Activated CD4-positive, alpha-beta T cell treated with anti-CD3 and anti-CD28 coated beads, Interleukin-2, amount 50 U/mL, for 16 hours (primary cell): ENCODE measurements around the gene WDR7.

Source experiments
- DNase-seq: peaks from one replicate; pipeline ENCODE4 v3.0.0-alpha.2; 2020

WDR7 gene

DNA sequence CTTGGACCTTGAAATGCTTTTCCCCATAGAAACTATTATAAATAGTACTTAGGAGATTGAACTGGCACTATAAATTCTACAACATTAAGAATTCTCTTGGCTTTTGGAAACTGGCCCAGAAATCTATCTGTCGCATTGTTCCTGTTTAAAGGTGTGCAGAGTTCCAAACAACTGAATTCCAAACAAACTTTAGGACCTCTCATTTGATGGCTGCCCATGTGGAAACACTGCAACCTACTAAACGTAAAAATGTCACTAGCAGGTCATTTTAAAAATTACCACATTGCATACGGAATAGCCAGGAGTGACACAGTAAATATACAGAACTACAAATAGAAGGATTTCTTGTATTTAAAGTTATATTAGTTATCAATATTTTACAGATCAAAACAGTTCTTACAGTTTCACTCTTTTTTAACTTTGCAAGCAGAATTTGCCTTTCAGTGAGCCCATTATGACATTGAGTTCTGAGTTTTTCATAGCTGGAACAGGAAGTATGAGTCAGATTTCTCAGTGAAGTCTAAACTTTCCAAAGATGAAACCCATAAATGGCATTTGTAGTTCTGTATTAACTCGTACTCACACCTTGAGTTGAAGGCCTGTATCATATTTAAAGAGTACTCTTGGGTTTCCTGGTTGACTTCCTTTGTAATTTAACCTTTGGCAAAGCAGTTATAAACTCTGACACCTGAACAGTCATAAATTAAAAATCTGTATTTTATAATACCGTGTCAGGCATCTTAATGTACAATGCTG is 353.4 kb downstream of the WDR7 start:
- DNase-seq, result peak; percentile 83

GRCh38 chr18:57008001-57008686 is 357.0 kb downstream of the WDR7 start:
- DNase-seq, result no peak

DNA sequence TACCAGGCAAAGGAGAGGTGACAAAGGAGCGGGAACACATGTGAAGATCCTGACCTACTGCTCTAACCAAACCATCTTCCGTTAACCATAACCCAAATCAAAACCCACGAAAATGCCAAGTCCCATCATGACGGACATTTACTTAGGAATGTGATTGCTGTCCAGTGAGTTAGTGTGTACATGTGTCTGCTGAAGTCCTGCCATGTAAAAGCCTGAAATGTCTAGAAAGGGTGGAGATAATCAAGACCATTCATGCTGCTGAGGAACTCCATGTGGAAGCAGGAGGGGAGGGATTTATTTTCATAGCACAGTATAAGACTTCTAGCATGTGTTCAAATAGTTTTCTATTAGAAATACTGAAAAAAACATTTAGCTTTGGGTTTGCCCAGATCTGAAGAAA is 358.7 kb downstream of the WDR7 start:
- DNase-seq, result no peak

DNA sequence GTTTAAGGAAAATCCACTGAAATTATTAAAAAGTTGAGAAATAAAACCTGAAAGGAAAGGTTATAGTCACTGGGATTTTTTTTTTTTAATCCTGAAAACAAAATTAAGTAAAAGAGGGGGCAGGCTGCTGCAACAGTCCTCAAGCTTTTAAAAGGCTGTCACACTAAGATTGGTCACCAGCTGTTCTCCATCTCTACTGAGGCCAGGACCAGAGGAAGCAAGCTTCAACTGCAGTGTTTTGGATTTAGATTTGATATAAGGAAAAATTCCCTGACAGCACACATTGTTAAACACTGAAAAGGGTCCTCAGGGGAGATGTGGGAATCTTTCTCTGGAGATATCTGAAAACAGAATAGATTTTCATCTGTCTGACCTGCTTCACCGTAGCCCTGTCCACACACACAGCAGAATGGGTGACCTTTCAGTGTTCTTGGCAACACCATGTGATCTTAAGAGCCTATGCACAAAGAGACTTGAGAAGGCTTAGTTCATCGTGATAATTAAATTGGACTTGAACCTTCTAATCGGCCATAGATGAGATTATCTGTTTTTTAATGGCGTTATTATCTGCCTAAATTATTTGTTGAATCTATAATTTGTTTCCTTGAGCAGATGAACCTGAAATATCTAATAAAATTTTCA is 363.7 kb downstream of the WDR7 start:
- no peak for DNase-seq

DNA sequence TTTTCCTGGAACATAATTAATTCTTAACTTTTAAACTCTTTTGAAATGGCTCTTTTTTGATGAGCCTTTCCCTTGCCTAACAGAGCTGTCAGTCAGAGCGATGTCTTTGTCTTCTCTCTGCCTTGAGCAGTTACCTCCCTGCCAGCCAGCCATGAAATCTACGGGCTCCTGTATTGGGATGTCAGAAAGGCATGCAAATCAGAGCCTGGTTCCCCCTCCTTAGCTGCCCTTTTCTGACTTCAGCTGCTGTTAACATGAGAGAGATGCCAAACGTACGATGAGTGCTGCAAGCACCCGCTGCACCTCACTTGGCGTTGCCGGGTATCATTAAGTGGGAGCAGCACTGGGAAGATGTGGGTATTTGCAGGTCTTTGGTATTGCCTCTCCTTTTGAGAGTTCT is 364.3 kb downstream of the WDR7 start:
- no peak for DNase-seq

GRCh38 chr18:57018845-57019244 is 367.7 kb downstream of the WDR7 start:
- no peak for DNase-seq

DNA sequence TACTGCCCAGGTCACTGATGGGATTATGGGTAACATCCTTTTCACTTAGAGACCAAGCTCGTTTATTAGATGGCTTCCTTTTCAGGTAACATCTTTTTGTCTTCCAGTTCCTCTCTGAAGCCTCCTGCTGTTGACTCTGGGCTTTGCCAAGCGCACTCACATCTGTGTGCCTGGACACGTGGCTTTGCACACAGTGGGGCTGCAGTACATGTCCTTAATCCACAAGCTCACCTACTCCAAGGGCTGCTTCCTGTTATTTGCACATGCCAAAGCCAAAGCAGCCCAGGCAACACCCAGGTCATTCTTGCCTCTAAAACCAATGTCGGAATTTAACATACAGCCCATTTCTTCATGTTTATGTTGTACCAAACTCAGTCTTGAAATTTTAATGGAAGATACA is 371.6 kb downstream of the WDR7 start:
- DNase-seq, result no peak

- no peak for DNase-seq
Observed at GRCh38 chr18:57023275-57023882, 372.2 kb downstream of the WDR7 start.

DNA sequence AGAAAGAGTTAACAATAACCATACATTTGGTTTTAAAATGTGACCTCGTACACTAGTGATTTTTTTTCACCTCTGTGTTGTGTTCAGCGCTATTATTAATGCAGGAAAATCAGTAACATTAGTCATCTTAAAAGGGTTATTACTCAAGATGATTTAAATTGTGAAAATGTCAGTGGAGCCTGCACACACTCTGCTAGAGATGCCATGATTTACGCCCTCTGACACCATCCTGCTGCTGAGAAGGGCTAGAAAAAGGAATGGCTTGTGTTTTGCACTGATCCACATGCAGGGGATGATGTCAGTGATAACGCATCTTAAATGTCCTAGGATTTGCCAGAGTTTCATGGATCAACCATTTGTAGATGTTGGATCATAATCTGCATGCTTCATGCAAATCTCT is 374.4 kb downstream of the WDR7 start:
- DNase-seq, result no peak

DNA sequence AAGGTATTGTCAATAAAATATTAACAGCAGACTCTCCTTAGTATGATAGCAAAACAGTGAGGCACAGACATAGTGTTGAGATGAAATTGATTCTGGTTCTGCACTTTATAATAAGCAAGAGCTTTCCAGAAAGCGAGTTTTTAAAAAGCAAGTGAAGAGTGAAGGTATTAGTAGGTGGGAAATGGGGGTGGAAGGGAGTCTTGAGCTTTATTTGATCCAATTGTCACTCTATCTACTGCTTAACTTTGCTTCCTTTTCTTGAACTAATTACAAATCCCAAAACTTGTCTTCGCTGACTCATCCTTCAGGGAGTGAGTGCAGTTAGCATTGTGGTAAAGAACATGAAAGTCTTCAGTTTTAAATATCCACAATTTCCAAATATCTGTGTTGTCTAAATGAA is 375.2 kb downstream of the WDR7 start:
- no peak for DNase-seq

DNA sequence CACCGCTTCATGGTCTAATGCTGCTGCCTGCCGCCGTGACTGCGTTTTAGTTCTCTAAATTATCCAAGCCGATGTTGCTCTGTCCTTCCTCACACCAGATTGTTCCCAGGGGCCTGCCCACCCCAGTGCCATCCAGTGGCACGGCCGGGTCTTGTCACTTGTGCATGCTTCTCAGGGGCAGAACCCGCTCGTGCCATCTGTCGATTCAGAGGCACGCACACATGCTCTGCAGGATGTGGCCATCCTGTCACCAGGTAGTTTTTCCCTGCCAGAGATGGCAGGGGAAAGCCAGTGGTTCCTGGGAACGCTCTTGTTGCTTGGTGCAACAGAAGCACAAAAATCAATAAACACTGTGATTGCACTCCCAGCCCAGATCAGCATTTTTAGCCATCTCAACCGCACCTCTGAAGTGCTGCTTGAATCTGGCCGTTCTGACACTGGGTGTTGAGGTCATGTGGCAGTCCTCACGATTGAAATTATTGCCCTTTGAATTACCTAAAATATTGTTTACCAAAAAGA is 376.1 kb downstream of the WDR7 start:
- no peak for DNase-seq

DNA sequence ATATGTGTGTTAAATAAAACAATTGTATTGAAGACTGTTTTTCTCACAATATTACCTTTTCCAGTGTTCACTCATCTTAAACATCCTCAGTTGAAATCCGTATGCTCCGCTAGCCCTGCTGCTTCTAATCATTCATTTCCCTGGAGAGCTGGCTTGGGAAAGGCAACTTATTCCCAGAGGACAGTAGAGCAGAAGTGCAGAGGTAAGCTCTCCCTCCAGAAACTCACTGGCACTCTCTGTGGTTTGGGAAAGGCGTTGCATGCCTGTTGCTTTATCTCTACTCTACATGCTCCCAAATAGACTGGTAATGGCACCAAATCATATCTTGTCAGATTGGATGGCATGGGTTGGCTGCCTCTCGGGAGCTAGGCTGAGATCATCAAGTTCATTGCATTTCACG is 378.6 kb downstream of the WDR7 start:
- DNase-seq, result no peak

- DNase-seq, result no peak
Observed at GRCh38 chr18:57030417-57030816, 379.3 kb downstream of the WDR7 start.

- no peak for DNase-seq
Observed at GRCh38 chr18:57035590-57035989, 384.4 kb downstream of the WDR7 start.

- no peak for DNase-seq
Observed at GRCh38 chr18:57038395-57038794, 387.2 kb downstream of the WDR7 start.

DNA sequence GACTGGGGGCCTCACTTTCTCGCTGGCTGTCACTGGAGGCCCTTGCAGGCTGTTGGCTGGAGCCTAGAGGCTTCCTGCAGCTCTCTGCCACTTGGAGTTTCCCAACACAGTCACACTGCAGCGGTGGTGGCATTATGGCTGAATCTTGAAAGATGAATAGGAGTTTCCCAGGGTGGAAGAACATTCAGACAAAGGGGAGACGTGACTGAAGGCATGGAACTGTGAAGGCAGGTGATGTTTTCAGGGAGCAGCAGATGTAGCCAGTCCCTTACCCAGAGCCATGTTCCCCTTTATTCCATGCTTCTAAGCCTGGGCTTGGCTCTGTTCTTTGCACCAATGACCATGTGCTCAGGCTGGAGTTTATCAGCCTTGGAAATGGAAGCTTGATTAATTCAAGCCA is 389.0 kb downstream of the WDR7 start:
- no peak for DNase-seq

DNA sequence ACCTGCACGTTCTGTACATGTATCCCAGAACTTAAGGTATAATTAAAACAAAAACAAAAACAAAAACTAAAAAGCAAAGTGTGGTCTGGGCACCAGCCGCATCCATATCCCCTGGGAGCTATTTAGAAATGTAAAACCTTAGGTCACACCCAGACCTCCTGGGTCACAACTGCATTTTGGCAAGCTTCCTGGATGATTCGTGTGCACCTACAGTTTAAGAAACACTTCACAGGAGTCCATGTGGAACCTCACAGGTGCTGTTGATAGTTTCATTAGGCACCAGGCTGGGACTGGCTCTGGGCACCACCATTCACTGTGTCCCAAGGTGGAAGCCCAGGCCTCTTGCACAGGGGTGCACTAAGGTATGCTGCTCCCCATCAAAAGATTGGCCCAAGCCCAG is 392.1 kb downstream of the WDR7 start:
- no peak for DNase-seq

GRCh38 chr18:57048351-57048750 is 397.2 kb downstream of the WDR7 start:
- DNase-seq, result no peak

GRCh38 chr18:57048859-57049258 is 397.7 kb downstream of the WDR7 start:
- DNase-seq, result no peak

- DNase-seq, result no peak
Observed at GRCh38 chr18:57050310-57050949, 399.3 kb downstream of the WDR7 start.

DNA sequence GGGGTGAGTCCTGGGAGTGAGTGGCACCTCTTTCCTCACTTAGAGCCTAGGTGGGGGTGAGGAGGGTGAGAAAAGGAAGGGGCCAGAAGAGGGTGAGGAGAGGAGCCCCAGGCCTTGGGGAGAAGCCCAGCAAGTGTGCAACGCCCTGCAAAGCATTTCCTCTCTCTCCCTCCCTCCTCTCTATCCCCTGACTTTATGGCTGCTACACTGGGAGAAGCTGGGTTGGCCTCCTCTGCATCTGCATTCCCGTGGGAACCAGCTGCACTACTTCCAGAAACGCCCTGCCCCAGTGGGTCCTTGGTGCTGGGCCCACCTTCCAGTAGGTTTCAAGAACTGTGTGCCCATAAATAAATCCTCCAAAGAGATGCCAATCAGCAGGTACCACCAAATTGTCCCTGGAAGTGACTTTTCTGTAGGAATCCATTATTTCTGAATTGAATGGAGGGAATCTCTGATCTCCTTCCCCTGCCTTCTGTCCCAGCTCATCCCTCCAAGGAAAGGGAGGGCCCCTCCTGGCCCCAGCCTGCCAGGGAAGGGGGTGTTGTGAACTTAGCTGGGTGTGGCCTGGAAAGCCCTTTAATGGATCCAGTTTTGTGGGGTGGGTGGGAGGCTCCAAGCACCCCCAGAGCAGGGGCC is 400.0 kb downstream of the WDR7 start:
- DNase-seq, result no peak

DNA sequence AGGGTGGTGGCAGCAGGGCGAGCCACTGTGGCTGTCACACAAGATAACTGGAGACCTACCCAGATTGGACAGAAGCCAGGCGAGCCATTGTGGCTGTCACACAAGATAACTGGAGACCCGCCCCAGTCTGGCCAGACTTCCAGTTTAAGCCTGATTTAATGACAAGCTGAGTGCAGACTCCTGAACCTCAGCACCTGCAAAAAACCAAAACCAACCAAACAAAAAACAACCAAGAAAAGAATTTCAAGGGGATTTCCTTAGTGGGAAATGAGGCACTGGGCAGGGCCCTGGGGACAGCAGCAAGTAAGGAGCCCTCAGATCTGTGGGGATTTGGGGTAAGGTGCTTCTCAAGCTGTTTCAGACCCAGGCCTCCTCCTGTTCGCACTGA is 400.5 kb downstream of the WDR7 start:
- no peak for DNase-seq

DNA sequence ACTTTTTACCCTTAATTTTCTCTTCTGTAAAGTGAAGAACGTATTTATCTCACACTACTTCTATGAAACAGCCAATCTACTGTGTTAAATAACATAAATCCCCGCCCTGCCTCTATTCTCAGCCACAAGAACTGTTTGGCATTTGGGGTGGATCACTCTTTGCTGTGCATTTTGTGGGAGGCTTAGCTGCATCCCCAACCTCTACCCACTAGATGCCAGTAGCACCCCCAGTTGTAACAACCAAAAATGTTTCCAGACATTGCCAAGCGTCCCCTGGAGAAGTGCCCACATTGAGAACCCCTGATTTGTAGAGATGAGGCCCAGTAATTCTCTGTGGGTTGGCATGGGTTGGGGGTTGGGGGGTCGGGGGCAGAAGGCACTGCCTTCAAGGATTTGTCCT is 401.0 kb downstream of the WDR7 start:
- no peak for DNase-seq
